DMS 273 treated with DMSO at 0.1 percent for 48 hours (cell line): ENCODE data around the gene AQP12A.

Experiments
- DNase-seq: peaks from one replicate; lab custom pipeline; 2025; lab: John Stamatoyannopoulos, UW

The AQP12A gene

DNA sequence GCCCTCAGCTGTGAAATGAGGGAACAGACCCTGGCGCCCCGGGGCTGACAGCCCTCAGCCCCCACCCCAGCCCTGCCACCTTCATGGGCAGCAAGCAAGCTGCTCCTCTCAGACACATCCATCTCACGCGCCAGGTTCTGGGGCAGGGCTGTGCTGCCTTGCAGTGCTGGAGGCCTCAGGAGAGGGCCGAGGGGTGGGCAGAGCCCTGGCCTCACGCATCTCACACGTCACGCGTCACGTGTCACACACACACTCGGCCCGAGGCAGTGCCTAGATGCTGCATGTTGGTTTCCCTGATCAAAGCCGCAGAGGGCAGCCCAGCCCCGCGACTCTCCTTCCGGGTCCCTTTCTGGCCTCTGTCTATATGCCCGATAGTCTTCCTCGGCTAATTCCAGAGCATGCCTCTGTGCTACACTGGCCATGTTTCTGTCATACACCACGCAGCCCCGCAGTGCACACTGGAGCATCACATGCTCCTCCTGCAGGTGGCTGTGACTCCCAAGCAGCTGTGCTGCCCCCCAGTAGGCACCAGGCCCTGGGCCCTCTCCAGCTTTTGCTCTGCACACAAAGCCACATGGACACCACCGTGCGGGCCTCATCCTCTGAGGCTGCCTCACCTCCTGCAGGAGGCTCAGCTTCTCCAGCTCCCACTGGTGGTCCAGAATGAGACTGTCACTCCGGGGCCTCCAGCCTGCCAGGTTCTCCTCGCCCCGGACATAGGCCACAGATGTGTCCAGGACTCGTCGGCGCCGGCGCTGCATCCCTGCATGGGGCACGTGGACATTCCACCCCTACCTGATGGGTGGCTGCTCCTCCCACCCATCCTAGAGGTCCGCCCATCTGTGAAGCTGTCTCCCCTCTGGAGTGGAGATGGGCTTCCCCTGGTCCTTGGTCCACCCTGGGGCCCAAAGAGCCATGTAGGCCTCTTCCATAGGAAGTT is 31.4 kb downstream of the AQP12A start:
- DNase-seq: no peak

DNA sequence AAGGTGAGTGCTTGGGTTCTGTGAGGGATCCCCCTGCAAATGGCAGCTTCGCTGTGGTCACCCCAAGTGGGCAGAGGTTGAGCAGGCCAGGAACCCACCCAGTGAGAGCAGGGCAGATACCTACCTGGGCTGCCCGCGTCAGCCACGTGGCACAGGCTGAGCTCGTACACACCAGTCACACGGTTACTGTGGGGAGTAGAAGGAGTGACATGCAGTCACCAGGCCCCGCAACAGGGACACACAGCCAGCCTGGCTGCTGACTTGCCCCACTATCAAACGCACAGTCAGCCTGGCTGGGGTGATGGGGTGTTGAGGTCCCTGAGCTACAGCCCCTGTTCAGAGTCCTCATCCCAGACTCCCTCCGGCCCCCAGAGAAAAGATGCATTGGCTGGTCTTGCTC is 32.2 kb downstream of the AQP12A start:
- no peak for DNase-seq

DNA sequence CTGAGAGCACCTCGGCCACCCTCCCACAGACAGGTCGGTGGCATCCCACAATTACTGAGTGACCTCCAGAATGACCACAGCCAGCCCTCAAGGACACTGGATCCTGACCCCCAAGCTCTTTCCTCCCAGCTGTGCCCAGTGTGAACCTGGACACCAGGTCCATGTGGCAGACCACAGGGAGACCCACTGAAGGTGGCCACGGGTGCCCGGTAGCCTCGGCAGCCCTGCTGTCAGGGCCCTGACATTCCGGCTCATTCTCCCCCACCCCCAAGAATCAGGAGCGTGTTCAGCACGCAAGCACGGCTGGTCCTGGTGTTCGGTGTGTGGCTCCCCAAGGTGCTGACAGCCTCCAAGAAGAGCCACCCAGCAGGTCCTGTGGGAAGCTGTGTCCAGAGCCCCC is 32.8 kb downstream of the AQP12A start:
- DNase-seq: no peak

DNA sequence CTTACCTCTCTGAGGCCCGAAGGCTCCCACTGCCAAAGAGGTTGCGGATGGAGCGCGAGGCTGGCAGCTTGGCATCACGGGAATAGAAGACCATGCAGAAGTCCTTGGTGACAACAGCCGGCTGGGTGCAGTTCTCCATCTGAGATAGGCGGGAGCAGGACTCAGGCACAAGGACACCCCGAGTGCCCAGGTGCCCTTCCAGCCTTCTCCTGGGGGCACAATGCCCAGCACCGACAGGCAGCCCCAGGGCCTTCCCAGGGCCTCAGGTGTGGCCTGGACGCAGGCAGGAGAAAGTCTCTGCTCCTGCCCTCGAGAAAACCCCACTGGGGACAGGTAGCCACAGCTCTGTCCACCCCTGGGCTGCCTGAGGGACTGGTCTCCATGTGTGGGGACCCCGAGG is 33.6 kb downstream of the AQP12A start:
- no peak for DNase-seq

DNA sequence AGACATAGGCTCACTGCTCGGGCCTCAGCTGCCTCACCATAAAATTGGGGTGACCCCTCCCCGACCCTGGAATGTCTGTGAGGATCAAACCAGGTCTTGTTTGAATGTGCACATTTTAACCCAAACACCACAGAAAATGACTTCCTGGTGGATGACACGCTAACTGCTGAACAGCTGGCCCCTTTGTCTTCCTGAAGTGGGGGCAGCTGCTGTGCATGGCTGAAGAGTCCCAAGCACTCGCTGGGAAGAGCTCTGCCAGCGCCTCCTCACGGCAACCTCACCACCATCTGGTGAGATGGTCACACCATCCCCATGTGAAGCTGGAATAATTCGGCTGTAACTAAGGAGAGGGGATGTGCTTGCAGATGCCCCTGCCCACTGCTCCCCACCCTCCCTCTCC is 34.0 kb downstream of the AQP12A start:
- peak; percentile 64 for DNase-seq

DNA sequence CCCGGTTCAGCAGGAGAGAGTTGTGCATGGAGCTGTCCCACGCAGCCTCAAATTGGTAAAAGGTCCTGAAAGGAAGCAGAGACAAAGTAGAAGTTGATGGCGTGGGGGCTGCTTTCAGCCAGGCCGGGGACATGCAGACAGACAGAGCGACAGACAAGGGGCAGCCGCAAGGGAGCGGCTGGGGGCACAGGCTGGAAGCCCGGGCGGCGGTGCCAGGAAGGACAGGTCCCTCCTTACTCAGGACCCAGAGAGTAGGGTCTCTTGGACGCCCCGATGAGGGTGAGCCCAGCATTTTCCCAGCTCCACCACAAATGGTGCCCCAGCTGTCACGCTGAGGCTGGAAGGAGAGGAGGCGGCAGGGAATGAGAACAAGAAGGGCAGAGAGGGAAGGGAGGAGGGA is 35.2 kb downstream of the AQP12A start:
- DNase-seq: no peak

DNA sequence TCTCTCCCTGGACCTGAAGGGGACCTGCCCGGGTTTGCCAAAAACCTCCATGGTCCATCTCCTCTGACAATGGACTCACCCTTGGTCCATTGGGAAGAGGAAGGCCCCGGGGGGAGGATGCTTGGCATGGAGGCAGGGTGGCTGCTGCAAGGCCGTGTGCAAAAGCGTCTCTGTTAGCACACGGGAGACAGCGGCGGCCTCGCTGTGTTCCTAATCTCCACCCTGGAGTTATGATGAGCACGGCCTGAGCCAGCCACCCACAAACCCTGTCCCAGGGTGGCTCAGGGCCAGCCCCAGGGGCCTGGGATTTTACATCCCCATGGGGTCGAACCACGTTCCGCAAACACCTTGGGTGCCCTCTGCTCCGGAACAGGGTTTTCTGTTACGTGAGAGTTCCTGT is 35.8 kb downstream of the AQP12A start:
- DNase-seq: no peak

DNA sequence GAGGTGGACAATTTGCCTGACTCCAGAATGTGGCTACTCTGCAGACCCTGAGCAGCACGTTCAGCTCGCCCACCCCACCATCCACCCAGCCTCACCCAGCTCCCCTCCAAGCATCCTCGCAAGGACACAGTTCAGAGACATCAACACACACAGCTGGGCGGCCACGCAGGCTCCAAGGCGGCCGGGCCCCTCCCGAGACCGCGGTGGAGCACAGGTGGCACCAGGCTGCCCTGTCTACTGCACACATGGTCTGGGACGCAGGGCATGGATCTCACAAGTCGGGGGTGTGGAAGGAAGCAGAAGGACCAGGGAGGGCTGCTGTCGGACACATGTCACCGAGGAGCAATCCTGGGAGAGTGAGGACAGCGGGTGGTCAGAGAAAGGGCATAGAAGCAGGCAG is 36.2 kb downstream of the AQP12A start:
- no peak for DNase-seq

DNA sequence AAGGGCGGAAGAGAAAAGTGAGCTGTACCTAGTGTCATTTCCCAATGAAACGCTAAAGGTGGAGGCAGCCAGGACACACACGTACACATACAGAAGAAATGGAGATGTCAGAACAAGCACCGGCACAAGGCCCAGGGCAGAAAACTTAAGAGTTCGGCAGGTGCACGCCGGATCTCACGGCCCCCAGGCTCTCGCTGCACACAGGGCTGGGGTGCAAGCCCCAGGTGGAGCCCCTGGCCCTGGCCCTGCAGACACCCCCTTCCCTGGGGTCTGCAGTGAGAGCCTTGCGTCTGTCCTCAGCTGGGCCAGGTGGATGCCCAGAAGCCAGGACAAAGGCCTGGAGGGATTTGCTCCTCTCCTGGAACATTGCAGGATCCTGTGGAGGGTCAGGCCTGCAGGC is 36.7 kb downstream of the AQP12A start:
- no peak for DNase-seq

DNA sequence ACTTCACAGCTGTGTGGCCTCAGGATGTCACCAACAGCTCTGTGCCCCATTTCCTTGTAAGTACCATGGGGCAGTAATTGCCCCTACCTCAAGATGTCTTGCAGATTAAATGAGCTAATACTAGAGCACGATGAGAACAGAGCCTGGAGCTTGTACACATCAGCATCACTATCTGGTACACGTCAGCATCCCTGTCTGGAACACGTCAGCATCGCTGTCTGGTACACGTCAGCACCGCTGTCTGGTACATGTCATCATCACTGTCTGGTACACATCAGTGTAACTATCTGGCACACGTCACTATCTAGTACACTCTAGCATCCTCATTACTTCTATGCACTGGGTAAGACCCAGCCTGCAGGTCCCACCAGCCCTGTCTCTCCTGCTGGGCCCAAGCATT is 37.2 kb downstream of the AQP12A start:
- DNase-seq: no peak

DNA sequence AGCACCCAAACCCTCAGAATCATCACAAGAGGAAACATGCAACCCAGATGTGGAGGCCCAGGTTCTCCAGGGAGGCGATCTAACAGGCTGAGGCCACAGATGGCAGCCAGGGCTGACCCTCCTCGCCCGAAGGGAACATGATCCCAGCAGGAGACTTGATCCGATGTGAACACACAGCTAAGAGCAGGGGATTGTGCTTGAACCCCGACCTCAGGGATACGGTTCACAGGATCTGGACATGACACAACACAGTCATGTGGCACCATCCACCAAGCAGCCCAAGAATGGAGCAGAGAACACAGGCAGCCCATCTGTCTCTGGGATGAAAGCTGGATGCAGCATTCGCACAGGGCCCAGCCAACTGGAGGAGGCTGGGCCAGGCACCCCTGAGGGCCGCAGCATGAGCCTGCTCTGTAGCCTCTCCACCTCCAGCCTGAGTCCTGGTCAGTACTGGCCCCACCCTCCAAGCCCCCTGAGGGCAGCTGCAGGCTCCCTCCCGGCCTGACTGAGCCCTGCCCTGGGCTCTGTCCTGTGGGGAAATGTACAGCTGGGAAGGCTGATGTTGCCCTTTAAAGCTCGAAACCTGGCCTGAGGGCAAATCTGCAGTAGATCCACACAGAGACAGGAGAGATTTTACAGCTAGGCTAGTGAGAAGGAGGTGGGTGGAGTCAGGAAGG is 39.0 kb downstream of the AQP12A start:
- no peak for DNase-seq

DNA sequence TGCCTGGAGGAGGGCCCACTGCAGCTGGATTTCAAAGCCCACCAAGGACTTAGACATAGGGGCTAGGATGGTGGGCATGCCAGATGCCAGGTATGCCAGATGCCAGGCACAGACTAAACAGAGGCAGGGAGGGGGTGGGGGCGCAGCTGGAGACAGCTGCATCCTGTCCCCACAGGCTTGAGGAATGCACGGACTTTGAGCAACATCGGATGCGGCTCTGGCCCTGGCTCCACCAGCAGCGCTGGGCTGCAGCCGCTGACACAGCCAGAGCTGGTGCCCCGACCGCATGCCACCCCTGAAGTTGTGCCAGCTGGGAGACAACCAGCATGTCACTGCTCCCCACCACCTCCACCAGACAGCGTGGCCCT is 39.5 kb downstream of the AQP12A start:
- DNase-seq: no peak

DNA sequence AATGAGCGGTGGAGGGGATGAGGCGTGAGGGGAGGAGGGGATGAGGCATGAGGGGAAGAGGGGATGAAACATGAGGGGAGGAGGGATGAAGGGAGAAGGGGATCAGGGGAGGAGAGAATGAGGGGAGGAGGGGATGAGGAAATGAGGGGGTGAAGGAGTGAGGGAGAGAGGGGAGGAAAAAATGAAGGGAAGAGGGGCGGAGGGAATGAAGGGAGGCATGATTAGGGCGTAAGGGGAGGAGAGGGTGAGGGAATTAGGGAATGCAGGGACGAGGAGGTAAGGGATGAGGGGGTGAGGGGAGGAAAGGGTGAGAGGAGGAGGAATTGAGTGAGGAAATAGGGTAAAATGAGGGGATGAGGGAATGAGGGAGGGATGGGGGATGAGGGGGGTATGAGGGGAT is 40.5 kb downstream of the AQP12A start:
- no peak for DNase-seq

DNA sequence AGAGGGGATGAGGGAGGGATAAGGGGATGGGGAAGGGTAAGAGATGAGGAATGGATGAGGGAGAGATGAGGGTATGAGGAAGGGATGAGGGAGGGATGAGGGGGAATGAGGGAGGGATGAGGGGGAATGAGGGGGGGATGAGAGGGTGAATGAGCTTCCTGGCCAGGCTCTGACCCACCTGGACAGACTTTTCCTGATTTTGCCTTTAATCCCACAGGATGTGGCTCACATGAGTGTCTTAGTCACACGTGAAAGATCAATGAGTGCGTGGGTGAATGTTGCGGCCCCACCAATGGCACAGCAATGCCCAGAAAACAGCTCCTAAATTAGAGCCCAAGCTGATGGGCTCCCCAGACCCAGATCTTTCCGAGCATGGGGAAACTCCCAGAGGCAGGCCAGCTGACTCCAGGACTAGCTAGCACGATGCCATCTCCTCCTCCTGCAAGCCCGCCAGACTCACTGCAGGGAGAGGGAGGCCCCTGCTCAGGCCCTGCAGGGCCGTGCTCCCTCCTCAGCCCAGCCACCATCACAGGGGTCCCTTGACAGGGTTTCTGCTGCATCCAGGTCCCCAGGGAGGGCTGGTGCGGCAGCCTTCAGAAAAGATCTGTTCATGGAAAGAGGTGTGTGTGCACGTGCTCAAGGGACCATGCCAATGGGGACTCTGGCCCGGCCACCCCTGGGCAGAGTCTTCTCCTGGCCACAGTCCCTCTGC is 41.4 kb downstream of the AQP12A start:
- no peak for DNase-seq

DNA sequence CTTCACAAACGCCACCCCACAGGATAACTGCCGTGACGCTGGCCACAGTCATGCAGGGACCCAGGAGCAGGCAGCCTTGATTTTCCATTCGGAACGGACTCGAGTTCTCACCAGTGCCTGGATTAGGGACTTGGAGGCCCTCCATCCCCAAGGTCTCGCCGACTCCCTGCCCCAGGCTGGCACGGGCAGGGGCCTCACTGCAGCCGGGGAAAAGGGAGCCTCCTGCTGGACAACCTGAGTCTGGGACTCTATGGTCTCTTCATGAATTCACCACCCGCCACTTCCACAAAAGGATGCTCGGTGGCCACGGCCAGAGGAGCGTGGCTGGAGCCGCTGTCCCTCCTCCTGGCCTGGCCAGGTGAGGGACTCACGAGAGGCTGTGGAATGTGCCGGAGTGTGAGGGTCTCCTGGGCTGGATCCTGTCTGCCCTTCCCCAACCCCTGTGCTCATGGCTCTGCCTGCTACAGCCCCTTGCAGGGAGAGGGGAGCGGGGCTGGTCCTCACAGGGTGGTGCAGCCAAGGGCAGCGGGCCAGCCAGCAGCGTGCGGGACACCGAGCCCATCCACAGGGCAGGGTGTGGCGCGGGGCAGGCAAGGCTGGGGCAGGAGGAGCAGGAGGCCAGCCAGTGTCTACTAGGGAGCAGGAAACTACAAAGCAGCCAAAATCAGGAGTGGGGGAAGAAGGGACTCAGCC is 42.3 kb downstream of the AQP12A start:
- DNase-seq: no peak

DNA sequence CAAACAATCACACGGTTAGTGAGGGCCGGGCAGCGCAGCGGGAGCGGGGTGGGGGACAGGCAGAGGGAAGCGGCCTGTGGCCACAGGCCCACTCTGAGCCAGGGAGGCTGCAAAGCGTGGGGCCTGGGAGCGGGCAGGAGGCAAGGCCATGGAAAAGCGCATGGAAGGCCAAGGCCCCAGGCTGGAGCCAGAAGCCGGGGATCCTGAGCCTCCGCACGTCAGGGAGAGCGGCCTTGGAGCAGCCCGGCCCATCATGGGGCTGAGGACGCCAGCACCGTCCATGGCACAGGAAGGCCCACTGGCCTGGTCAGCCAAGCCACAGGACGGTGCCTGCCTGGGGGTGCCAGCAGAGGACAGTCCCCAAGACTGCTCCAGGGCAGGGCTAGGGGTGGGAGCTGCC is 43.1 kb downstream of the AQP12A start:
- no peak for DNase-seq

DNA sequence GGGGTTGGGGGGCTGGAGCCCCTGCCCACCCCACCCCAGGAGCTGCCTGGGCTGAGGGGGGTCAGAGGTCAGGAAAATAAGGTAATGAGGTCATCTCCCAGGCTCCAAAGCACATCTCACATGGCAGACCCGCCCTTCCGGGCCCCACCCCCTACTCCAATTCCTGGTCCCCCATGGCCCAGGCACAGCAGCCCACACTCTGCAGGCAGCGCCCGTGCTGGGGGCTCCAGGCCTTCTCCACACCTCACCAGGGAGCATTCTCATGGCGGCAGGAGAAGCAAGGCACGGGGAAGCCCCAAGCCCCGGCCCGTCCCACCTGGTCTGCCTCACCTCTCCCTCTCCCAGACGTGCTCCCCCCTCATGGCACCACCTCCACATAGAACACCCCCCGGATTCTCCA is 43.8 kb downstream of the AQP12A start:
- DNase-seq: no peak

DNA sequence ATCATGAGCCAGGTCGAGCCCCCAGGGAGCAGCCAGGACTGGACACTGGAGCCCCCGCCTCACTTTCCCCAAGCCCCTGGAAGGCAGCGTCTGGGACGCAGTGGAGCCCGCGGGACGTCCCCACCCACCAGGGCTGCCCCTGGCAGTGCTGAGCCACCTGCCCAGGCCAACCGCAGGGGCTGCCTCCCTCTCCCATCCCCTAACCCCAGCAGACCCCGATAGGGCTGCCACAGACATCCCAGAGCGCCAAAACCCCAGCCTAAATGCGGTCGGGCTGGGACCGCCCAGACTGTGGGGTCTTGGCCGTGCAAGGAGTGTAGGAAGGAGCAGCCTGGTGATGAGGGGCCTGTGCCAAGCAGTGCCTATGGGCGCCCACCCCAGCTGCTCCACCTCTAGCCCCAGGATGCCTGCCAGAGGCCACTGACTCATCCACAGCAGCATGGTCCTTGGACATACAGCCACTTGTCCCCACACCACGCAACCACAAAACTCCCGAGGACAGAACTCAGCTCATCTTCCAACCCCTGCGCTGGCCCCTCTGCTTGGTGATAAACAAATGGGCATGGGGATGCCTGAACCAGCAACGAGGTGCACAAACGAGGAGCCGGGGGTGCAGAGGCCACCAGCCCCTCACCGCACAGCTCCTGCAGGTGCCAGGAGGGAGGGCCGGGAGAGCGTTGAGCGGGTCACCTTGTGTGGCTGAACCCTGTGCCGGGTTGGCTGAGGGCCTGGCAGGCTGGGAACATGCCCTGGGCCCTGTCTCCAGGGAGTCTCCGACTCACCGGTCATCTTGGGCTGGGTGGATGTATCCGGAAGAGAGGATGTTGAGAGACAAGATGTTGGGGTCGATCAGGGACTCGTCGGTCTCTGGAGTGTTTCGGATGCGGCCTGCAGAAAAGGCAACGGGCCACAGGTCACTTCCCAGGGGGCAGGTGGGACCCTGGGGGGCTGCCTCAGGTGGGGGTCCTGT is 44.9 kb downstream of the AQP12A start:
- DNase-seq: no peak

DNA sequence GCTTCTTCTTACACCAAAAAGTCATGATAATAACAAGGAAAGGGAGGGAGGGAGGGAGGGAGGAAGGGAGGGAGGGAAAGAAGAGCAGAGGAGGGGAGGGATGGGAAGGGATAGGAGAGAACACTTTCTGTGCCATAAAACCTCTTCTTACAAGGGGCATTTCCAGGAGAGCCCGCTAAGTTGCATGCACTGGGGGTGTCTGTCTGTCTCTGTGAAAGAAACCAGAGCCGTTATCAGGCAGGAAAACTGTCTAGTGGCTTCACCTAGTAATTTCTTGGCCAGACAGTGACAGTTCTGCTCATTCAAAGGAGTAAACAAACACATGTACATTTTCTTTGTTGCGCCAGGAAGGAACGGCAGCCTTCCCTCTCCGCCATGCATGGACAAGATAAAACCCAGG is 45.8 kb downstream of the AQP12A start:
- no peak for DNase-seq

DNA sequence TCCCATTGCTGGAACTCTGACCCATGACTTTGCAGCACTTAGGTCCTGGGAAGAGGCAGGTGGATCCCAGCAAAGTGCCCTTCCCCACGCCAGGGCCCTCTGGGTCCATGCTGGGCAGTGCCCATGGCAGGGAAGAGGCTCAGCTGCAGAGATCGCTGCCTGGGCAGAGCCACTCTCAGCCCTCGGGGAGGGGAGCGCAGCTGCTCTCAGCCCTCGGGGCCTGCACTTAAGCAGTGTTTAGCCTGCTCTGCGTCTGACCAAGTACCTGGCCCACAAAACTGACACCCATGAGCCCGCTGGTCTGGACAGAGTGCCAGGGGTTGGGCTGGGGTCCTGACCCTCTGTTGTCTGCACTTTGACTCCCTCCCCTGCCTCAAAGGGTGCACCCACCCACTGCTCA is 46.3 kb downstream of the AQP12A start:
- DNase-seq: no peak

DNA sequence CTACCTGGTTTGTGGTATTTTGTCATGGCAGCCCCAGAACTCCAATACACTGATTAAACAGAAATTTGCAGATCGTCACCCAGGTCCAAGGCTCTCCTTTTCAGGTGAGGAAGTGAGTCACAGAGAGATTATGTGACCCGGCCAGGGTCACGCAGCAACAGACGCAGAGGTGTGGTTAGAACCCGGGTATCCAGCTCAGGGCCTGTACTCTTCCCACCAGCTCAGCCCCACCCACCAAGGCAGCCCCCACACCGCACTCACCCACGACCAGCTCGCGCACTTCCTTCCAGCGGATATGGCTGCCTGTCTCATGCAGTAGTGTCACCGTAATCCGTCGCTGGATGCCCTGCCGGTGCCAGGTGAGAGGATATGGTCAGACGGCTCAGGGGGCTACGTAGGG is 48.1 kb downstream of the AQP12A start:
- no peak for DNase-seq
